GM12891 (cell line): ENCODE results near the gene PPFIBP2.

Source experiments
- POLR2A ChIP-seq: IDR thresholded peaks from 2 replicates; pipeline ENCODE4 v1.6.1; 2011; ENCODE audit warnings: low read depth, low read length, control low read depth
- POLR2AphosphoS5 ChIP-seq: IDR thresholded peaks from 2 replicates; pipeline ENCODE4 v1.6.1; 2011; ENCODE audit warnings: low read depth, low read length, control low read depth
- TAF1 ChIP-seq: IDR thresholded peaks from 2 replicates; pipeline ENCODE4 v1.6.1; 2011; ENCODE audit warnings: low read depth, low read length, control low read depth

DNA sequence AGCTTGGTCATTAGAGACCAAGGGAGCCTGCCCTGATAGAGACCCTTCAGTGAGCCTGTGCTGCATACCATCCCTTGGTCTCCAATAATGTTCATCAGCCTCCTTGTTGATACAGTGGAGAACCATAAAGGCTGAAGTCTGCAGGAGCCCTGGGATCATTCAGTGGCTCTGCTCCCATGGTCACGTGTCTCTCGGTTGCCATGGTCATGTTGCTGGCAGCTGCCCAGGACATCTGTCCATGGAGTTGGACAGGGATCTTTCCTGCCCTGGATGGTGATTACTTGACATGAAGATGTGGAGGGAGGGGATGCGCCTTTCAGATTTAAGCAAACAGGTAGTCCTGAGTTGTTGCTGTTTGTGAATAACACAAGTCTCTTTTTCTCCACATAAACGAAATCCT, 121.3 kb downstream of the PPFIBP2 start:
- TF ChIP-seq TAF1 = no peak
- no peak for TF ChIP-seq POLR2AphosphoS5
- no peak for TF ChIP-seq POLR2A
